GM12872 (cell line): ENCODE results near the gene RAD23A.
A peak's percentile ranks its signal among the peaks of the same experiment; 100 is the strongest.

ENCODE experiments used
- TF ChIP-seq, protein P1 (sequence below): IDR thresholded peaks from 3 replicates; pipeline ENCODE4 v1.5.1; 2011; ENCODE audit warnings: low read depth, mild to moderate bottlenecking, low read length, moderate library complexity; ENCODE audit not compliant: insufficient read depth

RAD23A gene

DNA sequence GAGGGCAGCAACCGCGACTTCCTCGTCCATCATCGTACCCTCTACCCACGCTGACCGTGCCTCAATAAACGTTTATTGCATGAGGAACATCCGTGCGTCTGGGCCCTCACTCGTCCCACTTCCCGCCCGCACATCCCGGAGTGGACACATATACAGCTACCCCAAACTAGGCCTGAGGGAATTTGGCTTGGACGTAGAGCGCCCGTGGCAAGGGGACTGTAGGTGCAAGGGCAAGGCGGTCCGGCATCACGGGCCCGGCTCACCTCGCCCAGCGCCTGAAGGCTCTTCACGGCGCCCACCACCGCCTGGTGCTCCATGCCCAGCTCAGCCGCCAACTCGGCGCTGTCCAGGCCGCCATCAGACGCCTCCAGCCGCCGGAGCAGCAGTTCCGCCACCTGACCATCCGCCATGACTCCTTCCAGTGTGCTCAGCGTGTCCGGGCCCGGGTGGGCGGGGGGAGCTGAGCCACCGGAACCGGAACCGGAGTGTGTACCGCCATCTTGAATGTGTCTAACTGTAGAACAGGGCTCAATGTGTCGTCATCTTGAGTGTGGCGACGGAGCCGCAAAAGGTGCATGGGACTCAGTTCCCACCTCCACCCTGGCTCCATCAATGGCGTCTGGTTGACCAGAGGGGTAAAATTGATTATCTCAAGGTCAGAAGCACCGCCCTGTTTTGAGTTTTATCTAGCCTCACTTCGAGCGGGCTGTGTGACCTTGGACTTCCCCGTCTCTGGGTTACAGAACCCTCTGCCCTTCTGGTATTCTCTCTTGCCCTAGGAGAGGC, 12.2 kb upstream of the RAD23A start, which contains the start of gene FARSA:
Gene FARSA (minus strand): TSS at position 425 of the 786 bp plus-strand sequence. CDS start 15 bp downstream, at position 410.
- TF ChIP-seq, protein P1, sequence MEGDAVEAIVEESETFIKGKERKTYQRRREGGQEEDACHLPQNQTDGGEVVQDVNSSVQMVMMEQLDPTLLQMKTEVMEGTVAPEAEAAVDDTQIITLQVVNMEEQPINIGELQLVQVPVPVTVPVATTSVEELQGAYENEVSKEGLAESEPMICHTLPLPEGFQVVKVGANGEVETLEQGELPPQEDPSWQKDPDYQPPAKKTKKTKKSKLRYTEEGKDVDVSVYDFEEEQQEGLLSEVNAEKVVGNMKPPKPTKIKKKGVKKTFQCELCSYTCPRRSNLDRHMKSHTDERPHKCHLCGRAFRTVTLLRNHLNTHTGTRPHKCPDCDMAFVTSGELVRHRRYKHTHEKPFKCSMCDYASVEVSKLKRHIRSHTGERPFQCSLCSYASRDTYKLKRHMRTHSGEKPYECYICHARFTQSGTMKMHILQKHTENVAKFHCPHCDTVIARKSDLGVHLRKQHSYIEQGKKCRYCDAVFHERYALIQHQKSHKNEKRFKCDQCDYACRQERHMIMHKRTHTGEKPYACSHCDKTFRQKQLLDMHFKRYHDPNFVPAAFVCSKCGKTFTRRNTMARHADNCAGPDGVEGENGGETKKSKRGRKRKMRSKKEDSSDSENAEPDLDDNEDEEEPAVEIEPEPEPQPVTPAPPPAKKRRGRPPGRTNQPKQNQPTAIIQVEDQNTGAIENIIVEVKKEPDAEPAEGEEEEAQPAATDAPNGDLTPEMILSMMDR = no peak

DNA sequence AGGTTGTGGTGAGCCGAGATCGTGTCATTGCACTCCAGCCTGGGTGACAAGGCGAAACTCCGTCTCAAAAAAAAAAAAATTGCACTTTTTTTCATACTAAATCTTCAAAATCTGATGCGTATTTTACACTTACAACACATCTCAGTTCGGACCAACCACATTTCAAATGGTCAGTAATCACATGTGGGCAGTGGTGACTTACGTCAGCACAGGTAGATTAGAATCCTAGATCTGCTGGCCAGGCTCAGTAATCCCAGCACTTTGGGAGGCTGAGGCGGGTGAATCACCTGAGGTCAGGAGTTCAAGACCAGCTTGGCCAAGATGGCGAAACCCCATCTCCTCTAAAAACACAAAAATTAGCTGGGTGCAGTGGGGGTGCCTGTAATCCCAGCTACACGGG, 10.6 kb upstream of the RAD23A start:
- TF ChIP-seq, protein P1 = no peak

DNA sequence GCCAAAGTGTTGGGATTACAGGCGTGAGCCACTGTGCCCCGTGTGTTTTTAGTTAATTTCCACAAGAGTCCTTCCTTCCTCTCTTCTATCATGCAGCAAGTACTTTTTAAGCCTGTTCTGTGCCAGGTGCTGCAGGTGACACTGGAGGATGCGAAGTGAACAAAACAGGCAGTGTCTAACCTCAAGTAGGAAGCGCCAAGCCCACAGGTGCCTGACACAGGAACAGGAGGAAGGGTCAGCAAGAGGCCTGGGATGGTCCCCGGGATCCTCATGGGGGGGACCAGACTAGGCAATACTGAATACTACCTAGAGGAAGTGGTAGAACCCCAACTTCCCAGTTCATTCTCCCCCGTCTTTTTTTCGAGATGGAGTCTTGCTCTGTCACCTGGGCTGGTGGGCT, 9.1 kb upstream of the RAD23A start:
- TF ChIP-seq, protein P1 = no peak

DNA sequence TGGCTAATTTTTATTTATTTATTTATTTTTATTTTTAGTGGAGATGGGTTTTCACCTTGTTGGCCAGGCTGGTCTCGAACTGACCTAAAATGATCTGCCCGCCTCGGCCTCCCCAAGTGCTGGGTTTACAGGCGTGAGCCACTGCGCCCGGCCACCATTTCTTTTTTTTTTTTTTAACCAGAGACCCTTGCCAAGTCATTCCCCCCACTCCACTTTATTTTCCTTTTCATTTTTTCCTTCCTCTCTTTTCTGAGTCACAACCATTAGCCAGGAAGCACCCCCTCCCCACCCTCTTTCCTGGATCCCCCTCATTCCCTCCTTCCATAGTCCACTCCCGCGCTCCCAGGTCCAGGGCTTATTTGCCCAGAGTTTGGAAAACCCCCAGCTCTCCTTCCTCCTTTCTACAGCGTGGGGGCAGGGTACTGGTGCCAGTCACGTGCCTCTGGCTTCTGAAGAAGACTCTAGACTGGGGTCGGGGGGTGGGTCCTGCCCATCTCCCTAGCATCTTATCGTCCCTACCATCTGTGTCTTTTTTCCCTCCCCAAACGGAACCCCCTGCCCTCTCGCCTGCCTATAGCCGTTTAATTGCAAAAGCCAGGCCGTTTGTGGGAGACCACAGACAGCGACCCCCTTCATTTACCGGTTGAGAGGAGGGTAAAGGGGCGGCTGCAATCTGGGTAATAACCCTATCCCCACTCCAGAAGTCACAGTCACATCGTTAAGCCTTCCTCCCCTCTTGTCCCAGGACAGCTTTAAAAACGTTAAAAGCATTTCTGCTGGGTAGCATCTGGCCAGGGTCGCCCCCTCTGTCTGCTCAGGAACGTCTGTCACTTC, 8.4 kb upstream of the RAD23A start:
- TF ChIP-seq, protein P1 = no peak

DNA sequence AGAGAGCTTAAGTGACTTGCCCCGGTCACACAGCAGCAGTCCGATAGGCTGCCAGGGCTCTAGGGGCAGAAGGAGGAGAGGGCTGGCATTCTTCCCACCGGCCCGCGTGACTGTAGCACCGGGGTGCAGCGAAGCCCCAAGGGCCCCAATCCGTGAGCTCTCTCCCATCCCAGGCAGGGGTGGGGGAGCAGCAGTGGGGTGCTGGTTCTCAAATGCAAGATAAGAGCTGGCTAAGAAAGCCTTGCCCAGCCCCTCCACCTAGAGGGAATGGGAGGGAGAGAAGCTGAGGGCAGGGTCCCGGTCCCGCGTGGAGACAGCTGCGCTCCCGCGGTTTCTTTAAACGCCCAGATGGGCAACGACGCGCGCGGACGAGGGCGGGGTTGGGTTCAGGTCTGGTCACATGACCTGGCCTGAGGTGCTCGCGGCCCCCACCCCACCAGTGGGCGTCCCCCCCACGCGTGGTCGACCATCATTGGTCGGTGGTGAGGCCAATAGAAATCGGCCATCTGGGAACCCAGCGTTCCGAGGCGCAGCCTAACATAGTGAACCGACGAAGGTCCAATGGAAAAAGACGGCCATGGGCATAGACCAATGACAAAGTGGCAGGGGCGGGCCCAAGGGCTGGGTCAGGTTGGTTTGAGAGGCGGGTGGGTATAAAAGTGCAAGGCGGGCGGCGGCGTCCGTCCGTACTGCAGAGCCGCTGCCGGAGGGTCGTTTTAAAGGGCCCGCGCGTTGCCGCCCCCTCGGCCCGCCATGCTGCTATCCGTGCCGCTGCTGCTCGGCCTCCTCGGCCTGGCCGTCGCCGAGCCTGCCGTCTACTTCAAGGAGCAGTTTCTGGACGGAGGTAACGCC, 7.5 kb upstream of the RAD23A start, which contains the start of gene CALR:
Gene CALR (plus strand): TSS at position 683 of the 852 bp plus-strand sequence. CDS start 71 bp downstream, at position 754.
- TF ChIP-seq, protein P1 = no peak

DNA sequence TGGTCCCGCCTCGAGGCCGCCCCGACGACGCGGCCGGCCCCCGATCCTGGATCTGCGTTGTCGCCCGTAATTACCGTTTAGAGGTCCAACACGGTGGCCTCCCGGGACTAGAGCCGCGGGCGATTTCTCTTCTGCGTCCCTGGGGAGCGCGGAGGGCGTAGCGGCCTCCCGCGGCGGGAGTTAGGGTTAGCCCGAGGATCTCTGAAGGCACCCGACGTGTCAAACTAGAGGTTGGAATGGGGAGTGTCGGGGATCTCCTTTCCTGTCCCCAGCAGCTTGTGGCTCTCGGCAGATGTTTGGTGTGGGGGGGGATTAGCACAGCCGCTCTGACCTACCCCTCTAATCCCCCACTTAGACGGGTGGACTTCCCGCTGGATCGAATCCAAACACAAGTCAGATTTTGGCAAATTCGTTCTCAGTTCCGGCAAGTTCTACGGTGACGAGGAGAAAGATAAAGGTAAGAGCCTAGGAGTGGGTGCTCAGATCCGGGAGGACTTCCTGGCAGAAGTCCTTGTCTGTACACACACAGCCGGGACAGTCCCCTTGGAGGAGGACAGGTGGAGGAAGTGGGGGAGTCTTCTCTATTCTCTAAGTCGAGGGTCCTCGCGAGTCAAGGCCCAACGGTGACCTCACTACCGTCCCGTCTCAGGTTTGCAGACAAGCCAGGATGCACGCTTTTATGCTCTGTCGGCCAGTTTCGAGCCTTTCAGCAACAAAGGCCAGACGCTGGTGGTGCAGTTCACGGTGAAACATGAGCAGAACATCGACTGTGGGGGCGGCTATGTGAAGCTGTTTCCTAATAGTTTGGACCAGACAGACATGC, 6.7 kb upstream of the RAD23A start:
- TF ChIP-seq, protein P1 = 0 out of 3 replicates have a peak, but pooled peaks have one; percentile 9
